ENCODE measurements around the gene PRR14. TPM values are rescaled to one million over a fixed set of nuclear protein-coding genes. Genes with fewer than 3 reads are reported as not detected.
"Not testable (repeated sequence)": the region's sequence is repeated elsewhere in the genome, so short reads cannot be mapped to it uniquely, and the experiment has no call there.

Gene PRR14
- total RNA-seq, 1 experiment from 2014 or later = 8.8 TPM

DNA sequence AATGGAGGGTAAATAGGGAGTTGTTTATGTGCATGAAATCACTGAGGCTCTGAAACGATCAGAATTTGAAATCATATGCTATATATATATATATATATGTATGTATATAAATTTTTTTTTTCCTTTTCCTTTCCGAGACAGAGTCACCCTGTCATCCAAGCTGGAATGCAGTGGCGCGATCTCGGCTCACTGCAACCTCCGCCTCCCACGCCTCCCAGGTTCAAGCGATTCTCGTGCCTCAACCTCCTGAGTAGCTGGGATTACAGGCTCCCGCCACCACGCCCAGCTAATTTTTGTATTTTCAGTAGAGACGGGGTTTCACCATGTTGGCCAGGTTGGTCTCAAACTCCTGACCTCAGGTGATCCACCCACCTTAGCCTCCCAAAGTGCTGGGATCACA is 52.3 kb downstream of the PRR14 start:
- in situ Hi-C loops (cut with HindIII; ENCODE audit: low pct_unique_long_range_greater_than_20kb, low sequenced_read_pairs); DNase-seq (ENCODE audit: low read depth): not testable (repeated sequence)

- DNase-seq (ENCODE audit: low read depth) = no peak
- in situ Hi-C loops (cut with HindIII; ENCODE audit: low pct_unique_long_range_greater_than_20kb, low sequenced_read_pairs) = no loop called here
These were observed 53.2 kb downstream of the PRR14 start for GRCh38 chr16:30703971-30704370.

Other genes with a start within 250 kb of the PRR14 start
- 13.2 and 35.7 TPM in 2 replicates for gene ZNF771, start 243.4 kb upstream of the PRR14 start, total RNA-seq (2014; rRNA removed; shearing (Covaris generic); ENCODE audit: low replicate concordance)
- 161 and 164 TPM in 2 replicates for gene DCTPP1, start 220.9 kb upstream of the PRR14 start, total RNA-seq (2014; rRNA removed; shearing (Covaris generic); ENCODE audit: low replicate concordance)
- gene SEPHS2, start 205.1 kb upstream of the PRR14 start, total RNA-seq (2014; rRNA removed; shearing (Covaris generic); ENCODE audit: low replicate concordance) = 116 and 127 TPM in 2 replicates
- not detected in 2 replicates for gene ITGAL, start 178.2 kb upstream of the PRR14 start, total RNA-seq (2014; rRNA removed; shearing (Covaris generic); ENCODE audit: low replicate concordance)
- 97.6 and 99.4 TPM in 2 replicates for gene ZNF768, start 124.4 kb upstream of the PRR14 start, total RNA-seq (2014; rRNA removed; shearing (Covaris generic); ENCODE audit: low replicate concordance)
- gene ZNF747, start 116.1 kb upstream of the PRR14 start, total RNA-seq (2014; rRNA removed; shearing (Covaris generic); ENCODE audit: low replicate concordance) = 29.1 and 46.8 TPM in 2 replicates
- gene ZNF764, start 92.6 kb upstream of the PRR14 start, total RNA-seq (2014; rRNA removed; shearing (Covaris generic); ENCODE audit: low replicate concordance) = 9.0 and 9.1 TPM in 2 replicates
- 30.5 and 31.2 TPM in 2 replicates for gene ZNF688, start 79.2 kb upstream of the PRR14 start, total RNA-seq (2014; rRNA removed; shearing (Covaris generic); ENCODE audit: low replicate concordance)
- 2.8 and 7.6 TPM in 2 replicates for gene ZNF785, start 65.3 kb upstream of the PRR14 start, total RNA-seq (2014; rRNA removed; shearing (Covaris generic); ENCODE audit: low replicate concordance)
- 7.0 and 12.0 TPM in 2 replicates for gene ZNF689, start 40.6 kb upstream of the PRR14 start, total RNA-seq (2014; rRNA removed; shearing (Covaris generic); ENCODE audit: low replicate concordance)
- 18.2 and 19.7 TPM in 2 replicates for gene FBRS, start 7.5 kb downstream of the PRR14 start, total RNA-seq (2014; rRNA removed; shearing (Covaris generic); ENCODE audit: low replicate concordance)
- 9.4 and 19.0 TPM in 2 replicates for gene SRCAP, start 48.2 kb downstream of the PRR14 start, total RNA-seq (2014; rRNA removed; shearing (Covaris generic); ENCODE audit: low replicate concordance)
- 32.0 and 53.5 TPM in 2 replicates for gene PHKG2, start 97.5 kb downstream of the PRR14 start, total RNA-seq (2014; rRNA removed; shearing (Covaris generic); ENCODE audit: low replicate concordance)
- 7.2 and 12.3 TPM in 2 replicates for gene CFAP119, start 111.1 kb downstream of the PRR14 start, total RNA-seq (2014; rRNA removed; shearing (Covaris generic); ENCODE audit: low replicate concordance)
- gene RNF40, start 111.4 kb downstream of the PRR14 start, total RNA-seq (2014; rRNA removed; shearing (Covaris generic); ENCODE audit: low replicate concordance) = 107 and 110 TPM in 2 replicates
- gene ZNF629, start 136.2 kb downstream of the PRR14 start, total RNA-seq (2014; rRNA removed; shearing (Covaris generic); ENCODE audit: low replicate concordance) = 14.0 and 17.5 TPM in 2 replicates
- gene BCL7C, start 243.1 kb downstream of the PRR14 start, total RNA-seq (2014; rRNA removed; shearing (Covaris generic); ENCODE audit: low replicate concordance) = 154 and 157 TPM in 2 replicates
- gene CTF1, start 245.7 kb downstream of the PRR14 start, total RNA-seq (2014; rRNA removed; shearing (Covaris generic); ENCODE audit: low replicate concordance) = 0.84 and 2.9 TPM in 2 replicates